Measurements from ENCODE around the gene LIPT1. TPM values are rescaled to one million over a fixed set of nuclear protein-coding genes. Genes with fewer than 3 reads are reported as not detected.
"Not testable (repeated sequence)": the region's sequence is repeated elsewhere in the genome, so short reads cannot be mapped to it uniquely, and the experiment has no call there.

Gene LIPT1
- total RNA-seq, 1 donor from 2014 or later: 7.4 TPM

DNA sequence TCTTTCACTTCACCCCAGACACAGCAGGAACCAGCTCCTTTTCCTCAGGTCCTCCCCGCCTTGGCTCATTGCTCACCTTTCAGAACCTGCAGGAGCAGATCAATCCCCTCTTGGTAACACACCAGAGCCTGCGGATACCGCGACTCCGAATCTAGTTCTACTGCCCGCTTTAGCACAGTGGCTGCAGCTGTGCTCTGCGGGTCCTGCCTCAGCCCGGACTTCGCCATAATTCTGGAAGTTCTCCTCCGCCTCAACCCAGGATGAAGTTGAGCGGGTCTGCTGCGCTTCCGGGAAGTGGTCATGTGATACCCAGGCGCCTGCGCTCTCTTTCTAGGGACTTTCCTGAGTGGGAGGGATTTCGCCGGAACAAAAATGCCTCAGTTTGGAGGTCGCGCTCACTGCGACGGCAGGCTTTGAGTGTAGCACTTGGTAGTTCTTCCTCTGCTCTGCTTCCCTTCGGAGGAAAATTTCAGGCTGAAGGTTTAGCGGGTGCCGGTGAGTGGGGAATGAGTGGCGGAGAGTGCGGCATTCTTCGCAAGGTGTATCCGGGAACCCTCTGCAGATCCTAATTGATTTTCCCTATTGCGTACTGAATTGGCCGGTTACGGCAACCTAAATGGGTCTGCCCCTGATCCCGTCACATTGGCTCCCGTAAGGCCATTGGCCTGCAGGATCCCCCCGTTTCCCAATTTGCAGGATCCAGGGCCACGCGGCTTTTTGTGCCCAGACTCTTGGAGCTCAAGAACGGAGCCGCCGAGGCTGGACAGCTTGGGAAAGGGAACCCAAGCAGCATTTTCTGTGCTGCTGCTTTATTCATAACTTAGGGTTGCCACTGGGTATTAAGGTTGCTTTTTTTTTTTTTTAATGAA, 26.2 kb downstream of the LIPT1 start, which contains the start of the genes MITD1 and MRPL30:
Gene MITD1 (minus strand): TSS at position 304 of the 869 bp plus-strand sequence. CDS start 77 bp downstream, at position 227.
Gene MRPL30 (plus strand): TSS at position 430 of the 869 bp plus-strand sequence. CDS start 5,020 bp downstream, outside the sequence.
- DNase-seq: peak; percentile 96

DNA sequence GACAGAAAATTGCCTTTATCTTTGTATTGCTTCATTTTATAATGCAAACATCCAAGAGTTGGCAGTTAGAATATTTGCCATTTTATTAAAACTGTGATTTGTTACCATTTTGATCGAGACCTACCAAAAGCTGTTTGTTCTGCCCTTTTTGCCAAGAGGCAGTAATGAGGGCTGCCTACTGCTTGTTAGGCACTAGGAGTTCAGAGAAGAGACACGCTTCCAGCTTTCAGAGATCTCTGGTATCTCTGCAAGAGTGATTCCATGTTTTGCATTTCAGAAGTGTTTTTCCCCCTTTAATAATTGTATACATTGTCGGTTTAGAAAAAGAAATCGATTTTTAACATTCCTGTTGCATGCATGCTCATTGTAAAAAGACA, 26.8 kb downstream of the LIPT1 start:
- no peak for DNase-seq

DNA sequence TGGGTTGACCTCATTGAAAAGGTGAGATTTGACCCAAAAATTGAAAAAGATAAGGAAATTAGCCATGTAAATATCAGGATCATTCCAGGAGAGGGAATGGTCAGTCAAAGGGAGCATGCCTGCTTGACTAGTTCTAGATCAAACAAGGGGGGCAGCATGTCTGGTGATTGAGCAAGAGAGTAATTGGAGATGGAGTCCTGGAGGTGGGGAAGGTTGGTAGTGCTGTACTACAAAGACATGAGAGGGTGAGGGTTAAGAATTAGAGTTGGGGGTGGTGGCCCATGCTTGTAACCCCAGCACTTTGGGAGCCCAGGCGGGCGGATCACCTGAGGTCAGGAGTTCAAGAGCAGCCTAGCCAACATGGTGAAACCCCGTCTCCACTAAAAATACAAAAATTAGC, 28.3 kb downstream of the LIPT1 start:
- no peak for DNase-seq

DNA sequence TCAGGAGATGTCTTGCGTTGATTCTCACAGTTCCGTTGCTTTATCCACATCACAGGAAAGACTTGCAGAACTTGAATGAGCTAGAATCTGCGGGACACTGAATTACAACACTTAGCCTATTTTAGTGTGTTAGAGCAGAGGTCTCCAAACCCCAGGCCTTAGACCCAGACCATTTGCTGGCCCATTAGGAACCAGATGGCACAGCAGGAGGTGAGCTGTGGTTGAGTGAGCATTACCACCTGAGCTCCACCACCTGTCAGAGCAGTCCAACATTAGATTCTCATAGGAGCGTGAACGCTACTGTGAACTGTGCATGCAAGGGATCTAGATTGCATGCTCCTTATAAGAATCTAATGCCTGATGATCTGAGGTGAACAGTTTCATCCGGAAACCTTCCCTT, 30.0 kb downstream of the LIPT1 start:
- DNase-seq: no peak

DNA sequence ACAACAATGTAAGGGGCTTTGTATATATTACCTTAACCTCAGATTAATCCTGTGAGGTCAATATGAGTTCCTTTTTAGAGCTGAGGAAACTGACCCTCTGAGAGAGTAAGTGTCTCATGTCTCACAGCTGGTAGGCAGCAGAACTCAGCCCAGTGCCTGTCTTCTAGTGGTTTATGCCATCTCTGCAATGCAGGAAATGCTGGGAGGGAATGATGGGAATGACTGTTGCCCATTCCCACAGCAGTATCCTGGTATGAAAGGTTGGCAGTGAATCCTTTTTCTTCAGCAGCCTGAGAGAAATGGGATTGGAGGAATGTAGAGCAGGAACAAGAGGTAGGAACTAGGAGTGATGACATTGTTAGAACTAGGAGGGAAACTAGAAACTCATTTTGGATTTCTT, 32.2 kb downstream of the LIPT1 start:
- DNase-seq: no peak

DNA sequence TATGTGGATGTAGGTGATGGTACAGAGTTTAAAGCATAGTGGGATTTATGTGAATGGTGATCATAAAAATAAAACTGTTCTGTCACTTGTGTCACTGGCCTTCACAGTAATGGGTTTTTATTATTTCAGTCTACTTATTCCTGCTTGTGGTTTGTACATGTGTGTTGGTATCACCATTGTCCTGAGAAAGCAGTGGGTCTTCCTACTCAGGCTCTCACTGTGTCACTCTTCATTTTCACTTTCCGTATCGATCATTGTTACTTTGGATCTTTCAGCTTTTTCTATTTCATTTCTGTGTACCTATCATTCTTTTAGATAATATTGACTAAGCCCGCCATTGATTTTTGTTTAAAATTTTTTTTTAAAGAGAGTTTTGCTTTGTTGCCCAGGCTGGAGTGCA, 33.6 kb downstream of the LIPT1 start:
- DNase-seq: no peak

DNA sequence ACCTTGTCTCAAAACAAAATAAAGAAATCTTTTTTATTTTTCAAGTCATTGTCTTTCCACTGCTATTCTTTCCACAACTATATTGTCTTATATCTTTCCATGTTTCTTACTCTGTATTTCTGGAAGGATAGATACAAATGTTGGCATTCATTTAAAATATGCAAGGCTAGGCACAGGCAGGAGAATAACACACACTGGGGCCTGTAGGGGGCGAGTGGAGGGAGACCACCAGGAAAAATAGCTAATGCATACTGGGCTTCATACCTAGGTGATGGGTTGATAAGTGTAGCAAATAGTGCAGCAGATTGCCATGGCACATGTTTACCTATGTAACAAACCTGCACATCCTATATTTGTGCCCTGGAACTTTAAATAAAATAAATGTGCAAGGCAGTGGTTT, 35.8 kb downstream of the LIPT1 start:
- no peak for DNase-seq

DNA sequence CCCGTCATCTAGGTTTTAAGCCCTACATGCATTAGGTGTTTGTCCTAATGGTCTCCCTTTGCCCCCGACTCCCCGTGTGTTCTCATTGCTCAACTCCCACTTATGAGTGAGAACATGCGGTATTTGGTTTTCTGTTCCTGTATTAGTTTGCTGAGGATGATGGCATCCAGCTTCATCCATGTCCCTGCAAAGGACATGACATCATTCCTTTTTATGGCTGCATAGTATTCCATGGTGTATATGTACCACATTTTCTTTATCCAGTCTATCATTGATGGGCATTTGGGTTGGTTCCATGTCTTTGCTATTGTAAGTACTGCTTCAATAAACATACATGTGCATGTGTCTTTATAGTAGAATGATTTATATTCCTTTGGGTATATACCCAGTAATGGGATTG, 37.6 kb downstream of the LIPT1 start:
- not testable (repeated sequence) for DNase-seq

DNA sequence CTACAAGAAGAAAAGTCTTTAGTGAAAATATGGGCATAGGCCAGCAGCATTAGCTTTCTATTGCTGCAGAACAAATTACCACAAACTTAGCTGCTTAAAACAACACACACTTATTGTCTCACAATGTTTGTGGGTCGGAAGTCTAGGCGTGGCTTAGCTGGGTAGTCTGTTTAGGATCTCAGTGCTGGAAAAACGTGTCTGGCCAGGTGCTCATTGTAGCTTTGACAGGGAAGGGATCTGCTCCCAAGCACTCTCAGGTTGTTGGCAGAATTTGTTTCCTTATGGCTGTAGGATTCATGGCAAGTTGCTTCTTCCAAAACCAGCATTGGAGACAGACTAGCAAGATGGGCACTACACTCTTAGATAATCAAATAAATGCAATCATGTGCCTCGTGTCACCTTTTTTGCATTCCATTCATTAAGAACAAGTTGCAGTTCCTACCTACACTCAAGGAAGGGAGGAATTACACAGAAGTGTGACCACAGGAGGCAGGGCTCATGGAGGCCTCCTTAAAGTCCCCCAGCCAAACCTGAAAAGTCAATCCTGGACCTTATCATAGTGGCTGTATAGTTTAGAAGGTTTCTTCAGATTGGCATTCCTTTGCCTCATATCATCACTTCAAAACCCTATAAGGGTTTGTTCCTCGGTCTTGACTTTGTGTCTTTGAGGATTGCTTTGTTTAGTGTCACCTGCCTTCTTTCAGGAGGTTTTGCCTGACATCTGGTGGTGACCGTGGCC, 43.5 kb downstream of the LIPT1 start:
- no peak for DNase-seq

DNA sequence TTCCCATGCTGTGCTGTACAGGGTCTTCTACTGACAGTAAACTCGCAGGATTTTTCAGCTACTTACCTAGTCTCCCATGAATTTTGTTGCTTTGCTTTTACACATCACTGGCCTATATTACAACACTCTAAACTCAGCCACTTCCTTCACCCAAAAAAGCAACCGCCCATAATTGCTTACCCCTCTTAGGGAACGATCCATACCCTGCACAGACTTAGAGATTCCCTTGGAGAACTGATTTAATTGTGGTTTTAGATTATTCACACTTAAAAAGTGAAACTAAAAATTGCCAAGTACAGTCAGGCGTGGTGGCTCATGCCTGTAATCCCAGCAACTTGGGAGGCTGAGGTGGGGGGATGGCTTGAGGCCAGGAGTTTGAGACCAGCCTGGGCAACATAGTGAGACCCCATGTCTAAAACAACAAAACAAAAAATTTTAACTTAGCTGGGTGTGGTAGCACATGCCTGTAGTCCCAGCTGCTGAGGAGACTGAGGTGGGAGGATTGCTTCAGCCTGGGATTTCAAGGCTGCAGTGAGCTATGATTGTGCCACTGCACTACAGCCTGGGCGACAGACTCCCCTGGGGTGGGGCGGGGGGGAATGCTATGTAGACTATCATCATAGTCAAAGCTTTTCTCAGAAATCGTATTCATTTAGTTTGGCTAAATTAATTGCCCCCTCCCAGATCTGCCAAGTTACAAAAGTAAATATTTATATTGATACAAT, 45.5 kb downstream of the LIPT1 start:
- no peak for DNase-seq

DNA sequence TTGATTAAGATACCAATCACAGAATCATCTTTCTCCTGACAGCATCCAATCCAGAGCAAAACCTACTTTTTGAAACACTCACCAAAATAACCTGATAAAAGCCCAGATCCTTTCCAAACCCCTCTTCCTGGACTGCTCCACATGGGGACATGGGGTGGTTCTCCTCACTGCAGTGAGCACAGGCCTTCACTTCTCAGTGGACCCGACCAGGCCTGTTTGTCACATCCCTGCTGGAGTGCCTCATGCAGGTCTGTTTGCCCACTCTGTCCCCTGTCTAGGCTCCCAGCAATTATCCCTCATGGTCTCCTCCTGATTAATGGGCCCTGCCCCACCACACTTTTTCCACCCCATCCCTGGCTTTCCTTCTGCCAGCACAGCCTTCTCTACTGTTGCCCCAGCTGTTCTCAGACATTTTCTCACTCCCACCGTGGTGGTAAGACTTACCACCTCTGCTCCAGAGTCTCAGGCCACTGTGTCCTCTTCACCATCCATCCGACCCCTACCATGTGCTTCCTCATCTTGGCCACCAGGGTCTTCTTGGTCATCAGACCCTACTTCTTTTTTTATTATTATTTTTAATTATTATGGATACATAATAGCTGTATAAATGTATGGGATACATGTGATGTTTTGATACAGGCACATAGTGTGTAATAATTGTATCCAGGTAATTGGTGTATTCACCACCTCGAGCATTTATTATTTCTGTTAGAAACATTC, 47.4 kb downstream of the LIPT1 start:
- no peak for DNase-seq

DNA sequence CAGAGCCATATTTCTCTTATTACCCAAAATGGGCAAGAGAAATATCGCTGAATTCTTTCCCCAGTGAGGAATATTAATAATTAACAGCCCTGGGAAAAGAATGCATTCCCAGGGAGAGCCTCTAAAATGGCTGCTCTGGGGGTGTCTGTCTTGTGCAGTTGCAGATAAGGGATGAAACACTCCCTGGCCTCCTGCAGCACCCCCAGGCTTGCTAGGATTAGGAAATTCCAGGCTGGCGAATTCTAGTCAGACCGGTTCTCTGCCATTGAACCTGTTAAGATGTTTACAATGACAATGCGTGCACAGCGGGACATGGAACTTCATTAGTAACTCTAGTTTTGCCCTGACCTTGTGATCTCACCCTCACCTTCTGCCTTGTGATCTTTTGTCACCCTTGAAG, 50.7 kb downstream of the LIPT1 start:
- no peak for DNase-seq

Small RNA genes lying within 50 kb of the gene (small RNA-seq; reads per million reads assigned to genes)
- gene AC092587.1 (ENCODE audit: low replicate concordance): not detected

Other genes with a start within 250 kb of the LIPT1 start
- 1.1 TPM for gene CRACDL, start 218.7 kb upstream of the LIPT1 start, total RNA-seq
- gene C2orf15, start 13.3 kb upstream of the LIPT1 start, total RNA-seq: 1.4 TPM
- 7.5 TPM for gene TSGA10, start within 50 bp of the LIPT1 start, total RNA-seq
- gene MITD1, start 26.1 kb downstream of the LIPT1 start, total RNA-seq: 19.6 TPM
- gene MRPL30, start 26.2 kb downstream of the LIPT1 start, total RNA-seq: 35.0 TPM
- gene LYG2, start 100.7 kb downstream of the LIPT1 start, total RNA-seq: 16.5 TPM
- 0.59 TPM for gene LYG1, start 146.2 kb downstream of the LIPT1 start, total RNA-seq
- 28.8 TPM for gene TXNDC9, start 181.4 kb downstream of the LIPT1 start, total RNA-seq
- 26.3 TPM for gene EIF5B, start 182.4 kb downstream of the LIPT1 start, total RNA-seq